ENCODE results near the gene GSN.

GRCh38 chr9:121301881-121302286 lies 33.9 kb downstream of the GSN start:
- TF ChIP-seq CTCF (conservative IDR thresholded peaks at IDR 0.05; ENCODE audit: low read depth, low read length) (no peak), EZH2 (IDR thresholded peaks at IDR 0.05; ENCODE audit: borderline replicate concordance, low read depth, low read length, poor library complexity, severe bottlenecking) (no peak)

Measured in A673 (cell line).